ENCODE data around the gene CLEC10A. TPM values are rescaled to one million over a fixed set of nuclear protein-coding genes. Genes with fewer than 3 reads are reported as not detected.
"Not testable (repeated sequence)": the region's sequence is repeated elsewhere in the genome, so short reads cannot be mapped to it uniquely, and the experiment has no call there.

CLEC10A gene
- total RNA-seq, 2 experiments from 2014 or later = not detected

GRCh38 chr17:7123844-7124243, 43.8 kb upstream of the CLEC10A start:
- CTCF ChIA-PET (ENCODE audit: unreplicated experiment) = no interaction called here

GRCh38 chr17:7122381-7122780, 42.3 kb upstream of the CLEC10A start:
- Histone ChIP-seq H3K4me1 (ENCODE audit: insufficient read depth, low read length, poor library complexity, severe bottlenecking) (peaks cover 6% of the 10 kb centered on the region), H4K20me1 (ENCODE audit: insufficient read depth, low read length) (no peaks in the 10 kb centered on the region), H3K36me3 (ENCODE audit: insufficient read depth, low read length) (no peaks in the 10 kb centered on the region), H2AFZ (ENCODE audit: low read length) (no peak overlapping the region), H3K4me2 (ENCODE audit: low read length) (no peak overlapping the region), H3K27ac (ENCODE audit: low read depth, low read length, poor library complexity, severe bottlenecking) (no peak overlapping the region), H3K9me2 (ENCODE audit: insufficient read depth, low read length) (no peaks in the 10 kb centered on the region), H3K9me3 (ENCODE audit: low read length) (no peaks in the 10 kb centered on the region), H3K4me3 (ENCODE audit: low read depth, low read length, poor library complexity, severe bottlenecking) (no peak overlapping the region), H3K79me2 (ENCODE audit: insufficient read depth, low read depth, low read length) (no peaks in the 10 kb centered on the region)
- DNase-seq (ENCODE audit: low spot score) = no peak
- intact Hi-C loops (cut with micrococcal nuclease; ENCODE audit: unreplicated experiment) = no loop called here
- BruUV-seq (replicated peaks) = no TSS peak
- TF ChIP-seq CTCF (conservative IDR thresholded peaks at IDR 0.05; ENCODE audit: low read length) (no peak), EZH2phosphoT487 (IDR thresholded peaks at IDR 0.05; ENCODE audit: borderline replicate concordance, low read depth, low read length) (no peak)
- ChIA-PET POLR2A (interaction anchor here (0.6 kb wide), 1 partner anchor 9 kb away, joined by 3 read pairs; no protein-coding TSS in a partner anchor), CTCF (ENCODE audit: unreplicated experiment) (no interaction called here)

More at GRCh38 chr17:7123844-7124243, 43.8 kb upstream of the CLEC10A start:
- Histone ChIP-seq H3K9me2 (ENCODE audit: insufficient read depth, low read length) (no peaks in the 10 kb centered on the region), H3K4me1 (ENCODE audit: insufficient read depth, low read length, poor library complexity, severe bottlenecking) (peaks cover 6% of the 10 kb centered on the region), H3K4me2 (ENCODE audit: low read length) (no peak overlapping the region), H3K9me3 (ENCODE audit: low read length) (no peaks in the 10 kb centered on the region), H3K4me3 (ENCODE audit: low read depth, low read length, poor library complexity, severe bottlenecking) (no peak overlapping the region), H3K79me2 (ENCODE audit: insufficient read depth, low read depth, low read length) (no peaks in the 10 kb centered on the region), H3K36me3 (ENCODE audit: insufficient read depth, low read length) (no peaks in the 10 kb centered on the region), H3K27ac (ENCODE audit: low read depth, low read length, poor library complexity, severe bottlenecking) (no peak overlapping the region), H2AFZ (ENCODE audit: low read length) (no peak overlapping the region), H4K20me1 (ENCODE audit: insufficient read depth, low read length) (no peaks in the 10 kb centered on the region)
- POLR2A ChIA-PET = no interaction called here
- TF ChIP-seq EZH2phosphoT487 (IDR thresholded peaks at IDR 0.05; ENCODE audit: borderline replicate concordance, low read depth, low read length) (no peak), CTCF (conservative IDR thresholded peaks at IDR 0.05; ENCODE audit: low read length) (no peak)
- intact Hi-C loops (cut with micrococcal nuclease; ENCODE audit: unreplicated experiment) = no loop called here
- BruUV-seq (replicated peaks) = no TSS peak
- DNase-seq (ENCODE audit: low spot score) = no peak

- H2AFZ ChIP-seq (ENCODE audit: low read length); CTCF ChIA-PET (ENCODE audit: unreplicated experiment); DNase-seq (ENCODE audit: low spot score); H3K36me3 ChIP-seq (ENCODE audit: insufficient read depth, low read length); BruUV-seq (replicated peaks); H4K20me1 ChIP-seq (ENCODE audit: insufficient read depth, low read length); H3K27ac ChIP-seq (ENCODE audit: low read depth, low read length, poor library complexity, severe bottlenecking); H3K4me1 ChIP-seq (ENCODE audit: insufficient read depth, low read length, poor library complexity, severe bottlenecking); H3K9me3 ChIP-seq (ENCODE audit: low read length); H3K79me2 ChIP-seq (ENCODE audit: insufficient read depth, low read depth, low read length); intact Hi-C loops (cut with micrococcal nuclease; ENCODE audit: unreplicated experiment); H3K4me2 ChIP-seq (ENCODE audit: low read length); H3K4me3 ChIP-seq (ENCODE audit: low read depth, low read length, poor library complexity, severe bottlenecking); H3K9me2 ChIP-seq (ENCODE audit: insufficient read depth, low read length): not testable (repeated sequence)
- POLR2A ChIA-PET = interaction anchor here (0.6 kb wide), 1 partner anchor 67 kb away, joined by 5 read pairs; no protein-coding TSS in a partner anchor
Measured at GRCh38 chr17:7120635-7121034, 40.6 kb upstream of the CLEC10A start.

Data from OCI-LY7 (cell line).